NOMO-1 treated with DMSO at 0.1 percent for 48 hours (cell line): Measurements from ENCODE around the gene DCC.

Experiments
- DNase-seq: peaks from one replicate; lab custom pipeline; 2025; ENCODE audit not compliant: unreplicated experiment; lab: John Stamatoyannopoulos, UW

The DCC gene

GRCh38 chr18:52582061-52582460 lies 242.1 kb downstream of the DCC start:
- DNase-seq = no peak

- DNase-seq = no peak
Observed at GRCh38 chr18:52582516-52582915, 242.5 kb downstream of the DCC start.

- no peak for DNase-seq
Observed at GRCh38 chr18:52588931-52589330, 248.9 kb downstream of the DCC start.

GRCh38 chr18:52596748-52597435 lies 256.9 kb downstream of the DCC start:
- no peak for DNase-seq

GRCh38 chr18:52598921-52599320 lies 258.9 kb downstream of the DCC start:
- DNase-seq = no peak

GRCh38 chr18:52602820-52603219 lies 262.8 kb downstream of the DCC start:
- no peak for DNase-seq

GRCh38 chr18:52605345-52605744 lies 265.3 kb downstream of the DCC start:
- no peak for DNase-seq

- no peak for DNase-seq
Observed at GRCh38 chr18:52607985-52608384, 268.0 kb downstream of the DCC start.

- DNase-seq = no peak
Observed at GRCh38 chr18:52610451-52611115, 270.6 kb downstream of the DCC start.

- no peak for DNase-seq
Observed at GRCh38 chr18:52612406-52612805, 272.4 kb downstream of the DCC start.

GRCh38 chr18:52615321-52615720 lies 275.3 kb downstream of the DCC start:
- no peak for DNase-seq

GRCh38 chr18:52615943-52616342 lies 275.9 kb downstream of the DCC start:
- no peak for DNase-seq

GRCh38 chr18:52617931-52618330 lies 277.9 kb downstream of the DCC start:
- DNase-seq = no peak

GRCh38 chr18:52620926-52621439 lies 281.0 kb downstream of the DCC start:
- DNase-seq = no peak

GRCh38 chr18:52624702-52625101 lies 284.7 kb downstream of the DCC start:
- DNase-seq = no peak

- DNase-seq = no peak
Observed at GRCh38 chr18:52636536-52636935, 296.5 kb downstream of the DCC start.

GRCh38 chr18:52648201-52648600 lies 308.2 kb downstream of the DCC start:
- DNase-seq = no peak

GRCh38 chr18:52652391-52652790 lies 312.4 kb downstream of the DCC start:
- DNase-seq = no peak

- no peak for DNase-seq
Observed at GRCh38 chr18:52657043-52657805, 317.2 kb downstream of the DCC start.

GRCh38 chr18:52667463-52668065 lies 327.6 kb downstream of the DCC start:
- no peak for DNase-seq

- no peak for DNase-seq
Observed at GRCh38 chr18:52670896-52671295, 330.9 kb downstream of the DCC start.
